Spinal cord (tissue), 10 donors: Measurements from ENCODE around the gene FGFR3. TPM values are rescaled to one million over a fixed set of nuclear protein-coding genes. Genes with fewer than 3 reads are reported as not detected.
A peak's percentile ranks its signal among the peaks of the same experiment; 100 is the strongest.

Experiments used
- DNase-seq, 6 donors: peaks; one replicate each; pipeline versions ENCODE4 v3.0.0 to v3.0.0-alpha.2; 2013 to 2015; ENCODE audit warnings: low spot score in 6 of 6, low read depth in 4 of 6
- H3K27ac ChIP-seq: one replicate; pipeline ENCODE4 v1.5.1; 2013; ENCODE audit warnings: low read depth, low read length, control low read depth
- H3K27me3 ChIP-seq: one replicate; pipeline ENCODE4 v1.6.1; 2013; ENCODE audit warnings: low read length; ENCODE audit not compliant: control insufficient read depth, insufficient read depth
- H3K36me3 ChIP-seq: one replicate; pipeline ENCODE4 v1.6.1; 2013; ENCODE audit warnings: low read length; ENCODE audit not compliant: control insufficient read depth, insufficient read depth
- H3K4me1 ChIP-seq: one replicate; pipeline ENCODE4 v1.6.1; 2013; ENCODE audit warnings: low read length; ENCODE audit not compliant: control insufficient read depth, insufficient read depth
- H3K4me3 ChIP-seq: one replicate; pipeline ENCODE4 v1.5.1; 2013; ENCODE audit warnings: low read depth, low read length, control low read depth
- H3K9me3 ChIP-seq: one replicate; pipeline ENCODE4 v1.6.1; 2013; ENCODE audit warnings: low read length; ENCODE audit not compliant: control insufficient read depth, insufficient read depth
- WGBS: methylation state at CpG from one replicate; pipeline ENCODE4 v1.1.5; 2013; ENCODE audit warnings: missing lambda C conversion rate; ENCODE audit not compliant: insufficient coverage; 5-methylcytosine and 5-hydroxymethylcytosine counted together
- polyA plus RNA-seq, 2 donors: library from polyadenylated mRNA; unstranded; fragments of 120-200 nt; gene quantifications; one replicate each; pipeline ENCODE4 v1.2.1, GENCODE V29; 2013; ENCODE audit not compliant: insufficient read length in 2 of 2
- total RNA-seq, 2 donors: library from RNA; depleted of rRNA in 1 of 2; stranded (reverse); fragments of 120-200 nt in 1 of 2; fragments of >200 nt in 1 of 2; gene quantifications; one replicate each; pipeline versions ENCODE4 v1.2.3 to v1.2.4, GENCODE V29; 2013 to 2014
- donor health status: healthy.

The FGFR3 gene
- total and polyA plus RNA-seq, 4 donors: 36.2 to 216 (median 122) TPM

DNA sequence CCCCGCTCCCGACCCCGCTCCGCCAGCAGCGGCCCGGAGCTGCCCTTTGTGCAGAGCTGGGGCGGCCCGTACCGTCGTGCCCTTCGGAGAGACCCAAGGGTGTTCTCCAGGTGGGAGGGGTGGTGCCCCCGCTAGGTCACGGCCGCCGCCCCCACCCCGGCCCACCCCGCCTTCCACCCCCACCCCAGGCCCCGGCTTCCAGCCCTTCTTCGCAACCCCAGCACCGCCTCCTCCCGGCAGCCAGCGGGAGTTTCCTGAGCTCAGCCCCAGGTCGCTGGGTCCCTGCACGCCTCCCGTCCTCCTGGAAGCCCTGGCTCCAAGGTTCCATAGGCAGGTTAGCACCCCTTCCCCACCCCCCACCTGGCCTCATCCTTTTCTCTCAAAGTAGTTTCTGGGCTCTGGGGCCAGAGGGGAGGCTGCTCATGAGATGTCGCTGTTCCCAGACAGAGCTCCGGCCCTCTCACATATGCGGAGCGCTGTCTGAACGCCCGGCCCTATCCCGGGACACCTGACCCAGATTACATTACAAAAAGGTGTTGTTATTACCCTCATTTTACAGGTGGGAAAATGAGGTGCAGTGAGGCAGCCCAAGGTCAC is 25.2 kb upstream of the FGFR3 start:
- peaks cover 93% of the 10 kb centered on the region for H3K4me1 ChIP-seq
- 10% methylated on average over 8 of the region's 32 CpGs for WGBS
- H3K27ac ChIP-seq: no peak overlapping the region
- H3K27me3 ChIP-seq: peaks cover 32% of the 10 kb centered on the region
- H3K4me3 ChIP-seq: no peak overlapping the region
- DNase-seq: peak in 2 of 6 donors; percentile 50 to 62
- no peaks in the 10 kb centered on the region for H3K9me3 ChIP-seq
- peaks cover 7% of the 10 kb centered on the region for H3K36me3 ChIP-seq

DNA sequence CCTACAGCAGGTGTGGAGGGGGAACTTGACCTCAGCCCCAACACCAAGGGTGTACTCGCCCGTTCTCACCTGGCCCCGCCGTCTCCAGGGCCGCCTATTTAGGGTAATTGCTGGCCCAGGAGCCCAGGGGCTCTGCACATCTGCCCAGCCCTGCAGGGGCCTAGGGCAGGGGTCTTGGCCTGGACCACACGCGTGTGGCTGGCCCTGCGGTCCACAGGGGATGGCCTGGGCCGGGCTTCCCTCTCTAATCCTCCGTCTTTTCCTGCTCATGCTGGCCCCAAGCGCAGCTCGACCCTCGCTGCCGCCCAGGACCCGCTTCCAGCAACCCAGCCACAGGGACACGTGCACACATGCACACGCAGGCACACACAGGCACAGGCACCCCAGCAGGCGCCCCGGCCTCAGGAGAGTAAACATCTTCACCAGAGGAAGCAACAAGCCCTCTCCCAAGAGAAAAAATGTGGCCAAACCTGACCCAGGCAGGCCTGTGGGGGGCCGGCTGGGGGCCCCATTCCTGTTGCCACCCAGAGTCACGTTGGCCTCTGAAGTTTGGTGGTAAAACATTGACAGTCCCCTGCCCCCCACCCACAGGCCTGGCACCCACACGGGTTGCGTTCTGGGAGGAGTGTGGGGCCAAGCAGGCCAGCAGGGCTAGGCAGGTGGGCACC is 24.6 kb upstream of the FGFR3 start:
- 59% methylated on average over 16 of the region's 23 CpGs for WGBS
- no peak for DNase-seq
- Histone ChIP-seq H3K4me3 (no peak overlapping the region), H3K36me3 (peaks cover 7% of the 10 kb centered on the region), H3K27me3 (peaks cover 32% of the 10 kb centered on the region), H3K27ac (no peak overlapping the region), H3K9me3 (no peaks in the 10 kb centered on the region), H3K4me1 (peaks cover 94% of the 10 kb centered on the region)

- no peak overlapping the region for H3K27ac ChIP-seq
- peaks cover 94% of the 10 kb centered on the region for H3K4me1 ChIP-seq
- no peaks in the 10 kb centered on the region for H3K9me3 ChIP-seq
- H3K27me3 ChIP-seq: peaks cover 25% of the 10 kb centered on the region
- no peak for DNase-seq
- no peak overlapping the region for H3K4me3 ChIP-seq
- 74% methylated on average over 6 of the region's 6 CpGs for WGBS
- peaks cover 9% of the 10 kb centered on the region for H3K36me3 ChIP-seq
Measured at GRCh38 chr4:1769692-1770091, 23.4 kb upstream of the FGFR3 start.

DNA sequence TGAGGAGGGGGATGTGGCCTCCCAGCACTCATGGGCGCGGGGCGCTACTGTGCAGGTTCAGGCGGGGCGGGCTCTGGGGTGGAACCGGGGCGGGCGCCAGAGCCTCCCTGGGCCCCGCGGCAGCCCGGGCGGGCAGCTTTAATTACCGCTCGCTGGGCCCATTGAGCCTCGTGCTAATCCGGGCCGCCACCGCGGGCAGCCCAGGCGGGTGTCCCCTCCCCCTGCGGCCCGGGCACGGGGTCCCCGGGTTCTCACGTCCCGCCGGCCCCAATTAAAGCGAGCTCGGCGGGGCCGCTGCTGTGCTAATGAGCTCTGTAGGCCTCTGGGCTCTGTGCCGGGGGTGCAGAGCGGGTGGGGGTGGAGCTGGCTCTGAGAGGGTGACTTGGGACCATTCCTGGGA is 22.8 kb upstream of the FGFR3 start:
- H3K36me3 ChIP-seq: peaks cover 9% of the 10 kb centered on the region
- H3K27me3 ChIP-seq: peaks cover 25% of the 10 kb centered on the region
- WGBS: 8% methylated on average over 23 of the region's 33 CpGs
- H3K9me3 ChIP-seq: no peaks in the 10 kb centered on the region
- peak in 2 of 6 donors; percentile 78 to 81 for DNase-seq
- H3K4me1 ChIP-seq: peaks cover 94% of the 10 kb centered on the region
- H3K4me3 ChIP-seq: no peak overlapping the region
- peak overlapping the region; percentile 25 for H3K27ac ChIP-seq

DNA sequence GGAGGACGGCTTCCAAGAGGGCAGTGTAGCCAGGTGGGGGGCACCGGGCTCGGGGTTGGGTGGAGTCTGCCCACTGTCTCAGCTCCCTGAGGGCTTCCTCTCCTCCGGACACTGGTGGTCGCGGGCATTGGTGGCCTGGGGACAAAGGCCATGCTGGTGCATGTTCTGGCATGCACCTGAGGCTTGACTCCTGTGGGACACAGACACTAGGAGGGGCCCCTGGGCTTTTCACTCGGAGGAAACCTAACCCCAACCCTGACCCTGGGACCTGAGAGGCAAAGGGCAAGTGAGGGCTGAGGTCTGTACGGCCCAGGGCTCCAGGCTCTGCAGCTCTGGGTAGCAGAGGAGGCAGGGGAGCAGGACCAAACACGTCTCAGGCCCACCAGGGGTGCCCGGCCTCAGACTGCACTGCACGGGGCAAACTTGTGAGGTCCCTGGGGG is 22.3 kb upstream of the FGFR3 start:
- peaks cover 21% of the 10 kb centered on the region for H3K27me3 ChIP-seq
- H3K9me3 ChIP-seq: no peaks in the 10 kb centered on the region
- peak overlapping the region; percentile 64 for H3K27ac ChIP-seq
- H3K4me3 ChIP-seq: no peak overlapping the region
- WGBS: 61% methylated on average over 11 of the region's 11 CpGs
- DNase-seq: no peak
- peaks cover 94% of the 10 kb centered on the region for H3K4me1 ChIP-seq
- H3K36me3 ChIP-seq: peaks cover 9% of the 10 kb centered on the region

DNA sequence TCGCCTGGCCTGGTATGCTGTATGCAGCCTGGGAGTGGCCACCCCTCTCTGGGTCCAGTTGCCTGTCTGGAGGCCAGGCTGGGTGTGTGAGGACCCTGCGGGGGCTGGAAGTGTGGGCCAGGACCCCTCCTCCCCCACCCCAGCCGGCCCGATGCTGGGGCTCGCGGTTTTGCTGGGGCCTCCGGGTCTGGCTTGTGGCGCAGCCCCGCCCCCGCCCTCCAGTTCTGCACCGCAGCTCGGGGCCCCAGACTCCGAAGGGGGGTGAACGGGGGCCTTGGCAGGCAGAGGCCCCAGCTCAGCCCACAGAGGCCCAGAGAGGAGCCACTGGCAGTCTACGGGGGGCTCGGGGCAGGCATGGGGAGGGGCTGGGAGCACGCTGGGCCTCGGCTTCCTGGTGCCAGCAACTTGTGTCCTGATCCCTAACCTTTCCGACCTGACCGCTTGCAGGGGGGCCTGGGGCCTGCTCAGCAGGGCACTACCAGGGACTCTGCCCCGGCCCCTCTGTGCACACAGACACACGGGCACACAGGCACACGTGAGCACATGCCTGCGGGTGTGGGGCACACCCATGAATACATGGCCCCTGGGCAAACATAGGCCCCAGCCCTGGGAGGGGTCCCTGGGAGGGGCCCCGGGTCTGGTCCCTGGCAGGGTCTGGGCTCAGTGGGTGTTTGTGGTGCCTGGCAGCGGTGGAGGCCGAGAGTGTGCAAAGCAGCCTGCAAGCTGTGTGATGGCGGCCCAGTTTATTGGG is 21.4 kb upstream of the FGFR3 start:
- Histone ChIP-seq H3K27ac (peak overlapping the region; percentile 64), H3K4me1 (peaks cover 94% of the 10 kb centered on the region), H3K36me3 (peaks cover 5% of the 10 kb centered on the region), H3K4me3 (no peak overlapping the region), H3K27me3 (peaks cover 12% of the 10 kb centered on the region), H3K9me3 (no peaks in the 10 kb centered on the region)
- 43% methylated on average over 25 of the region's 28 CpGs for WGBS
- peak in 2 of 6 donors; percentile 48 to 56 for DNase-seq

- H3K9me3 ChIP-seq: no peaks in the 10 kb centered on the region
- DNase-seq: peak in 1 of 6 donors; percentile 38
- peaks cover 99% of the 10 kb centered on the region for H3K4me1 ChIP-seq
- H3K4me3 ChIP-seq: no peak overlapping the region
- 64% methylated on average over 28 of the region's 30 CpGs for WGBS
- peaks cover 10% of the 10 kb centered on the region for H3K27me3 ChIP-seq
- H3K27ac ChIP-seq: no peak overlapping the region
- H3K36me3 ChIP-seq: peaks cover 5% of the 10 kb centered on the region
Measured at GRCh38 chr4:1772853-1773538, 20.1 kb upstream of the FGFR3 start.

GRCh38 chr4:1773754-1774153 is 19.3 kb upstream of the FGFR3 start:
- Histone ChIP-seq H3K27ac (no peak overlapping the region), H3K4me1 (peaks cover 99% of the 10 kb centered on the region), H3K27me3 (peaks cover 4% of the 10 kb centered on the region), H3K9me3 (no peaks in the 10 kb centered on the region), H3K36me3 (peaks cover 5% of the 10 kb centered on the region), H3K4me3 (no peak overlapping the region)
- DNase-seq: no peak
- 80% methylated on average over 10 of the region's 10 CpGs for WGBS

DNA sequence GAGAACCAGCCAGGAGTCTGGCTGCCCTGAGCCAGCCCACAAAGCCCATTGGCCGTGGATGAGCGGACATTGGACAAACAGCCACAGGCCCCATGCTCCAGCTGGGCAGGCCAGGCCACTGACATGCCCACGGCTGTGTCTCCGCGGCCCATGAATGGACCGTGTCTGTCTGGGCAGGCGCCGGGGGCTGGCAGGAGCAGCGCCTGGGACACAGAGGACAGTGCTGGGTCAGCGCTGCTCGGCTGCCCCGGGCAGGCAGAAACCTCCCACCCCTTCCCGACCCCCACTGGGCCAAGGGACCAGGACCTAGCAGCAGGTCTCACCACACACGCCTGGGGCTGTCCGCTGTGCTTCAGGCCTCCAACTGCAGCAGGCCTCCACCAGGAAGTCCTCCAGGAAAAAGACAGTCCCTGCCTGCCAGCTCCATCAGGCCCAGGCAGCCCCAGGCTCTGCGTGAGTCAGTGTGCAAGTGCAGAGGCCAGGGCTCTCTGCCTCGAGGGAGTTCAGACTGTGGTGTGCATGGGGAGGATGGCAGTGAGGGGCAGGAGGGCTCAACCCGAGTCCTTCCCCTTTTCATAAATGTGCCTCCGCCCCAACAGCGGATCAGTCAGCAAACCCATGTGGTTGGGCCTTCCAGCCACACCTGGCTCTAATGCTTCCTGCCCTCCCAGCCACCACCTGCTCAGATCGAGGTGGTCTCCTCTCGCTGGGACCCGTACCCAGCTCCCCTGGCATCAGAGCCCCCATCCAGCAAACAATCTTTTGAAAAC is 17.2 kb upstream of the FGFR3 start:
- Histone ChIP-seq H3K36me3 (peaks cover 3% of the 10 kb centered on the region), H3K4me1 (peaks cover 98% of the 10 kb centered on the region), H3K9me3 (no peaks in the 10 kb centered on the region), H3K4me3 (no peak overlapping the region), H3K27me3 (no peaks in the 10 kb centered on the region), H3K27ac (peak overlapping the region; percentile 74)
- 53% methylated on average over 22 of the region's 23 CpGs for WGBS
- peak in 1 of 6 donors; percentile 77 for DNase-seq
